GM03348 (cell line): ENCODE data around the gene ZNF415.
"Not testable (repeated sequence)": the region's sequence is repeated elsewhere in the genome, so short reads cannot be mapped to it uniquely, and the experiment has no call there.

Experiments
- DNase-seq: peaks from one replicate; pipeline ENCODE4 v3.0.0; 2012; ENCODE audit warnings: low spot score

The ZNF415 gene

GRCh38 chr19:53102756-53103233 is 29.9 kb downstream of the ZNF415 start:
- peak; percentile 76 for DNase-seq

- peak; percentile 9 for DNase-seq
Observed at GRCh38 chr19:53102206-53102755, 30.4 kb downstream of the ZNF415 start.

GRCh38 chr19:53101518-53101917 is 31.2 kb downstream of the ZNF415 start:
- no peak for DNase-seq

GRCh38 chr19:53098570-53098969 is 34.1 kb downstream of the ZNF415 start:
- DNase-seq = not testable (repeated sequence)

- not testable (repeated sequence) for DNase-seq
Observed at GRCh38 chr19:53096982-53097690, 35.6 kb downstream of the ZNF415 start.

- DNase-seq = not testable (repeated sequence)
Observed at GRCh38 chr19:53096579-53096978, 36.1 kb downstream of the ZNF415 start.

GRCh38 chr19:53094754-53095575 is 37.7 kb downstream of the ZNF415 start:
- no peak for DNase-seq

GRCh38 chr19:53092723-53093122 is 40.0 kb downstream of the ZNF415 start:
- DNase-seq = no peak

- DNase-seq = no peak
Observed at GRCh38 chr19:53091413-53092254, 41.1 kb downstream of the ZNF415 start.

GRCh38 chr19:53088091-53088490 is 44.6 kb downstream of the ZNF415 start:
- no peak for DNase-seq

- DNase-seq = no peak
Observed at GRCh38 chr19:53086949-53087348, 45.8 kb downstream of the ZNF415 start.

GRCh38 chr19:53085496-53085895 is 47.2 kb downstream of the ZNF415 start:
- DNase-seq = no peak

- no peak for DNase-seq
Observed at GRCh38 chr19:53082929-53083328, 49.8 kb downstream of the ZNF415 start.

- DNase-seq = no peak
Observed at GRCh38 chr19:53079313-53079924, 53.3 kb downstream of the ZNF415 start.

- DNase-seq = no peak
Observed at GRCh38 chr19:53078668-53079067, 54.0 kb downstream of the ZNF415 start.

GRCh38 chr19:53076984-53077383 is 55.7 kb downstream of the ZNF415 start:
- DNase-seq = peak; percentile 35

GRCh38 chr19:53068834-53069233 is 63.9 kb downstream of the ZNF415 start:
- no peak for DNase-seq

GRCh38 chr19:53068199-53068598 is 64.5 kb downstream of the ZNF415 start:
- no peak for DNase-seq

GRCh38 chr19:53057904-53058580 is 74.7 kb downstream of the ZNF415 start:
- peak; percentile 37 for DNase-seq
